Activated CD4-positive, CD25-positive, alpha-beta regulatory T cell treated with anti-CD3 and anti-CD28 coated beads, Interleukin-2, amount 50 U/mL, for 72 hours (primary cell): ENCODE measurements around the gene MCCC1.
"Not testable (repeated sequence)": the region's sequence is repeated elsewhere in the genome, so short reads cannot be mapped to it uniquely, and the experiment has no call there.

Source experiments
- DNase-seq: peaks from one replicate; pipeline ENCODE4 v3.0.0; 2021

MCCC1 gene

DNA sequence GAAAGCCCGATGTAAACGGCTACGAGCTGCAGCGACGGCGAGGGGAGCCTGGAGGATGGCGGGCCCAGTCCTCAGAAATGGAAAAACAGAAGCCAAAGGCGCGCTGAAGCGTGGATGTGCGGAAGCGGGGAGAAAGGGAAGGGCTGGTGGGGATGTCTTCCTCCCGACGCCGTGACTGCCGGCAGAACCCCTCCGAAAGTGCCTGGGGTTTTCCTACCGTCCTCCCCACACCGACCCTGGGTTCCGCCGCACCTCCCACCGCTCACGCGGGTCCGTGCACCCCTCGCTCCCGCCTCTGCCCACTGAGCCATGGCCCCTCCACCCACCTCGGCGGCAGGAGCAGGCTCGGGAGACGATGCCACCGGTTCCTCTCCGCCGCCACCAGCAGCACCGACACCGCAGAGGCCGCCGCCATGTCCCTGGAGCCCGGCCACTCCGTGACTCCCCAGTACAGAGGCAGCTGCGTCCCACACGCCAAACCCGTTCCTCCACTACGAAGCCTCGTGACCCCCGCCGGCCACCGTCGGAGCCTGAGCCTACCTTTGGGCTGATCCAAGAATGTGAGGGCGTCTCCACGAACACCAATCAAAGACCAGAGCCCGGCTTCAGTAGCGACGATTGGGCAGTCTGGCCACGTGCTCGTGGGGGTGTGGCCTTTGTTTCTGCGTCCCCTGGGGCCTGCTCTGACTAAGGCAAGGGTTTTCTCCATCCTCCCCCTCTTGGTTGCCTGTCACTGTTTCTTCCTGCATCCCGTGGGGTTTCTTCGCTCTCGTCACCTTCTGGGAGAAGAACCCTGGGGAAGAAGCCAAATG is at the start of gene MCCC1:
TSS of gene MCCC1 (minus strand) at position 471 of the 812 bp plus-strand sequence. CDS start at position 415, 56 bp downstream.
- peak; percentile 94 for DNase-seq

DNA sequence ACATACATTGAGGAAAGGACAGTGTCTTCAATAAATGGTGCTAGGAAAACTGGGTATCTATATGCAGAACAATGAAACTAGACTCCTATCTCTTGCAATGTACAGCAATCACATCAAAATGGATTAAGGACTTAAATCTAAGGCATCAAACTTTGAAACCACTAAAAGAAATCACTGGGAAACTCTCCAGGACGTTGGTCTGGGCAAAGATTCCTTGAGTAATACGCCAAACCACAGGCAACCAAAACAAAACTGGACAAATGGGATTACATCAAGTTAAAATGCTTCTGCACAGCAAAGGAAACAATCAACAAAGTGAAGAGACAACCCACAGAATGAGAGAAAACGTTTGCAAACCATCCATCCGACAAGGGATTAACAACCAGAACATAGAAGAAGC is 48.8 kb upstream of the MCCC1 start:
- no peak for DNase-seq

DNA sequence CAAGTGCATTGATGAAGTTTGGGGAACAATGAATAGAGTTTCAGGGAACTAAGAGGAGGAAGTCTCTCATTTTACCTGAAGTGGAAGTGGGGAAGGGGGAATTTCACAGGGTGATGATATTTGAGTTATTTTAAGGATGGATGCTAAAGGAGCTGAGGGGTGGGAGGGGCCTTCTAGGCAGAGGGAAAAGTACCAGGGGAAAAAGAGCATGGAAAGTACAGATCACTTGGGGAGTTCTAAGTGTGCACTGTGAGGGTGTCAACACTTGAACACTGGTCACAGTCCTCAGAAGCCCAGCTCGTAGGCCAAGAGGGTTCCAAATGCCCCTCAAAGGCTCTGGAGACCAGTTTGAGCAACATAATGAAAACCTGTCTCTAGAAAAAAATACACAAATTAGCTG is 45.1 kb upstream of the MCCC1 start:
- no peak for DNase-seq

DNA sequence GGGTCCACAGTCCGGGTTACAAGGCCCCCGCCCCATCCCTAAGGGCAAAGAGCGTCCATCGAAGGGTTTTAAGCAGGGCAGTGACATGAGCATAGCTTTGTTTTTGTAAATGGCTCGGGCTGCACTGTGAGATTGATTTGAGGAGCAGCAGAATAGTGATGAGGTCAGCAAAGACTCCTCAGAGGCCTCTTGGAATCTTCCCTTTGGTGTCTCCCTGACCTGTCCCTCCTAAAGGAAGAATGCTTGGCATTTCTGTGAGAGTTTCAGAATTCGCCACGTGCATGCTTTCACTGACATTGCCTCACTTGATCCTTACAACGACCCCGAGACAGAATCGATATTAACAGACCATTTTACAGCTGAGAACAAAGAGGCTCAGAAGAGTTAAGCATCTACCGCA is 42.9 kb upstream of the MCCC1 start:
- no peak for DNase-seq

DNA sequence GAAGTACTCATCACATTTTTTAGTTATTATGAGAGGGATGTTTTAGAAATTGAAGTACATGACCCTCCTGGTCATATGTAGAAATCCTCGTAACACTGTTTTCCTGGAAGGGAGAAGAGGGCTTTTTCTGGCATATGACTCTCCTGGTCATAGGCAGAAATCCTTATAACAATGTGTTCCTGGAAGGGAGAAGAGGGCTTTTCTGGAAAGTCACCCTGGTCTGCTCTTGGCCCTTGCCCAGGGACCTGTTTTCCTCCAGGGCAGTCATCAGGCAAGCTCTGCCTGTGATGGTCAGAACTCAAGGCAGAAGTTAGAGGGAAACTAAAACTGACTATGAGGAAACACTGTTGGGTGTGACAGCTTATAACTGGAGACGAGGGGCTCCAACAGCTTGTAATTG is 35.5 kb upstream of the MCCC1 start:
- no peak for DNase-seq

DNA sequence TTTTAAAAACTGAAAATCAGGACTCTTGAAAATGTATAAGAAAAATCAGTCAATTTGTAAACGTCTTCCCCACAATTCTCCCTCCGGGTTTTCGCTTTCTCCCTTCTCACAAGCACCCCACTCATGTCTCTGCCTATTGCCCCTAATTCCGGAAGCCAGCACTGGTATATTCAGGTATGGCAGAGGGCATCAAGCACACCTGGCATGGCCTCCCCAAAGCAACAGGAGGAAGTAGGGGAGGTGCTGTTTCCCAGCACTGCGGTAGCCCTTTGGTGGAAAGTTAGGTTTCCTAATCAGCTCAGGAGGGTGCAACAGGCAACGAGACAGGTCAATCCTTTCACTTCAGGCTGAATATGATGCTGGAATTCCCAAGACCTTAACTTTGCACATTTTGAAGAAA is 33.1 kb upstream of the MCCC1 start:
- no peak for DNase-seq

DNA sequence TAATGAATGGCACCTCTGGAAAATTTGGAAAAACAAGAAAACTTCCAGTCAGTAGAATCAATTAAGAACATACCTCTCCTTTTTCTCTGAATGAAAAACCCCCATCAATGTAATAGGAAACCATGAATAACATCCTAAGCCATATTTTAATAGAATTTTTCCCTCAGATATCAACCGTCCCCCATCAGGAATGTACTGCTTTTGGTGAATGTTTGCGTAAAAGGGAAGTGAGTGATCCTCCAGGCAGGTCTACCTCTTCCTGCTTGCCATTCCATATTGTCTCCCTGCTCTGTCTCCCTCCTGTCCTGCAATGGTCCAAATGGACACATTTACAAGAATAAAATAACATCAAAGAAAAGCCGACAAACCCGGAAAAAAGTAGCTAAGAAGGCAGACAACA is 32.4 kb upstream of the MCCC1 start:
- DNase-seq = no peak

DNA sequence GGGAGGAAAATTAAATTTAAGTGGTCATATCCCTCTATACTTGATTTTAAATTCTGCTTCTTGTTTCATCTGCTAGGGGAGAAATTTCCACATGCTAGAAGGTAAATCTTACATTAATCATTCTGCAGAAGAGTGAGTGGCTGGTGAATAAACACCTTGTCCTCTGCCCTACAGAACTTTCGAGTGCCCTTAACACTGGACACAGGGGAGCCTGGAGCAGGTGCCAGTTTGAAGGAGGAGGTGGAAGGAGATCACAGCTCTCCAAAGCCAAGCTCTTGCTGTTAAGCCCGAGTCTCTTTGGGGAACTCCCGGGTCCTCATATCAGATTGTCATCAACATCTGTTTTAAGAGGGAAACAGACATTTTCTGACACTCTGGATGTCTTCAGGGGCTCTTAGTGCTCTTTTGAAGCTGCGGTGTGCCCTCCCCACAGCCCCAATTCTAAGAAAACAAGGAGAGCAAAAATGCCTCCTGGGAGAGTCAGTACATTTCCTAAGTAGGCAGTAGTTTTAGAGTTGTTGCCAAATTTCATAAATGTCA is 32.0 kb upstream of the MCCC1 start:
- no peak for DNase-seq

DNA sequence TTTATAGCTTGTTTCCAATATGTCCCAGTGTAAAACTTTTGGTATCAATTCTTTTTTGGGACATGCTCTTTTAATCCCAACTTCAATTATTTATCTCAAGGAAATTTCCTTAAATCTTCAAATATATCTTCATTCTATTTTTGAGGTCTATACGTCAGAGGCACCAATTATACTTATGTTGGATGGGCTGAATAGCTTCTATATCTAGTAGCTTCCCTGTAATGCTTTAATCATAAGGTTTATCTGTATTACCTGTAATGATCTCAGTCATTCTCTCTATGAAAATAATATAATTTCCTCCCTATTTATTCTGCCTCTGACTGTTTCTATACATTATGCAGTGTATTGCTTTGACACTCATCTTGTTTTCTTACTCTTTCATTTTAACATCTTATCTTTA is 29.9 kb upstream of the MCCC1 start:
- DNase-seq = no peak

DNA sequence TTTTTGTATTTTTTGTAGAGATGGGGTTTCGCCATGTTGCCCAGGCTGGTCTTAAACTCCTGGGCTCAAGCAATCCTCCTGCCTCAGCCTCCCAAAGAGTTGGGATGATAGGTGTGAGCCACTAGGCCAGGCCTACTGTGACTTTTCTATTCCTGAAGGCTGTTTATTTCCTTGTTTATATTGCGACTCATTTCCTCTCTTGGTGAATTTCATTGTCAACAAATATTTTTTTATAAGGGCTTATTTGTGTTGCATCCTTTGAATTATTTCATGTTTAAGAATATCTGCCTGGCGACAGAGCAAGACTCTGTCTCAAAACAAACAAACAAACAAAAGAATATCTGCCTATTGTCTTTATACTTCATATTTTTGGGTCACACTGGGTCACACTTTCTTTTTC is 29.4 kb upstream of the MCCC1 start:
- no peak for DNase-seq

DNA sequence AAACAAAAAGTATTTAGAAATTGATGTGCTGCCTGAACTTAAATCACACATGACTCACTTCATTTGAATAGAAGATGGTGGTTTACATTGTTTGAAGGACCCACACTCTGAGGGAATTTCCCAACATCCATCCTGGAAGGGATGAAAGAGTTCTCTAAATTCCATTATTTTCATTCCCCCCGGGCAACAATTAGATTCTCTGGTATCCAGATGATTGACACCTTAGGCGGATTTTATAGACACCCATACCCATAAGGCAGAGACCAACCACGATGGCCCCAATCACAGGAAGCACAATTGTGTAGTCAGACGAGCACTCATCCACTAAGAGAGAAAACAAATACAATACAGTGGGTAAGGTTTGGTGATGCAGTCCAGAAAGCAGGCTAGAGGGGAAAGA is 24.6 kb upstream of the MCCC1 start:
- no peak for DNase-seq

DNA sequence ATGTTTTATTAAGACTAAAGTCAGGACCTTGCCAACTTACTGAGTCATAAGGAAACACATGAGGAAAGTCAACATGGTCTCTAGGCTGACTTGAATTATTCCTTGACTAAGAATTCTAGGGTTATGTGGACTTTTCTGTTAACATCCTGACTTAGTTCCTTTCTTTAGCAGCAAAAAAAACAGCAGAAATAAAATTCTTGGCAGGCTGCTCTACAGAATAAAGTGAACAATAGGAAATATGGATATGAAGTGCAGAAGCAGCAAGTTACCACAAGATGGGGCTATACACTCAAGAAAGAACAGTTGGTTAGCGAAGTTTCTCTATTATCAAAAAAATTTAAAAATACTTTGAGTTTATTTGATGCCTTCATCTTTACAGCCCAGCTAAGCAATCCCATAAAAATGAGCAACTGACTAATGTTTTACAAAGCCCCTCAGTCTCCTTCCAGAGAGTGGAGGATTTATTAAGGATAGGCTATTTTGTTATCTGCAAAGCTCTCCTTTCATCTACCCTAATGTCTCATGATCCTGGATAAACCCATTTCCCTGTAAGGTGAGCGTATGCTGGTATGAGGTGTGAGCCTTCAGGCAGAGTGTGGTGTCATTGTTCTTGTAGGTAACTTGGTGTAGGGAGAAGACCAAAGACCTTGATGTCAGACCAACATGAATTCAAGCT is 23.1 kb upstream of the MCCC1 start:
- DNase-seq = no peak

DNA sequence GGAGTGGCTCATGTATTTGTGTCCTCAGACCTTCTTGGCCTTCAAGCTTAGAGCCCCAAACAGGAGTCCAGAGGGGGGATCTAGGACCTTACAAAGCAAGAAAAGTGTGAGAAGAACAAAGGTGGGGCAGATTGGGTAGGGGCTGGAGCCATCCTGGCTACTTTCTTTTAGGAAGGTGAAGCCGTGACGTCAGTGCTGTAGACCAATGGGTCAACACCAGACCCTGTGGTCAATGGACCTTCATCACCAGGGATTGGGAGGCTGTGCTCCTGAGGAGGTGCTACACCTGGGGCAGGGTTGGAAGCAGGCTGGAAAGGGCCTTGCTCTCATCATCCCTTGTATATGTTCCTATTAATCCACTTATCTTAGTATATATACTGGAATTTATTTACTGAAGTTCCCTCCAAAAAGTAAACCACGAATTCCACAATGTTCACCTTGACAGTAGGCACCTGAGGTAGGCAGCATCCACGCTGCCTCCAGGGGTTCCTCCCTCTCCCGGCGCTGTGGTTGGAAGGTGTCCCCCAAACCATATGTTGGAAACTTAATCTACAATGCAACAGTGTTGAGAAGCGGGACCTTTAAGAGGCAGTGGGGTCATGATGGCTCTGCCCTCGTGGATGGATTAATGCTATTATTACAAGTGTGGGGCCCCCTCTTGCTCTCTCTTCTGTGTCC is 21.4 kb upstream of the MCCC1 start:
- DNase-seq = no peak

DNA sequence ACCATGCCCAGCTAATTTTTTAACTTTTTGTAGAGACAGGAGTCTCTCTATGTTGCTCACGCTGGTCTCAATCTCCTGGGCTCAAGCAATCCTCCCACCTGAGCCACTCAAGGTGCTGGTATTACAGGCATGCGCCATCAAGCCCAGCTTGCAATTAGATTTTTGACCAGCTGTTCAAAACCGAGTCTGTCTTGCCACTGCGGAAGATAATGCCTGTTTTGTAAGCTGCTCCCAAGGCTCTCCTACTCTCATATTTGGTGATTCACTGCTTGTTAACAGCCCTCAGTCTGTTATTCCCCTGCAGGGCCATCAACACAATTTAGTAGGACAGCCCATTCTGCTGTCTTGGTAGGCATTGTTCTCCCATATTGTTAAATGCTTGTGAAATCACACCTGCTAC is 17.8 kb upstream of the MCCC1 start:
- no peak for DNase-seq

DNA sequence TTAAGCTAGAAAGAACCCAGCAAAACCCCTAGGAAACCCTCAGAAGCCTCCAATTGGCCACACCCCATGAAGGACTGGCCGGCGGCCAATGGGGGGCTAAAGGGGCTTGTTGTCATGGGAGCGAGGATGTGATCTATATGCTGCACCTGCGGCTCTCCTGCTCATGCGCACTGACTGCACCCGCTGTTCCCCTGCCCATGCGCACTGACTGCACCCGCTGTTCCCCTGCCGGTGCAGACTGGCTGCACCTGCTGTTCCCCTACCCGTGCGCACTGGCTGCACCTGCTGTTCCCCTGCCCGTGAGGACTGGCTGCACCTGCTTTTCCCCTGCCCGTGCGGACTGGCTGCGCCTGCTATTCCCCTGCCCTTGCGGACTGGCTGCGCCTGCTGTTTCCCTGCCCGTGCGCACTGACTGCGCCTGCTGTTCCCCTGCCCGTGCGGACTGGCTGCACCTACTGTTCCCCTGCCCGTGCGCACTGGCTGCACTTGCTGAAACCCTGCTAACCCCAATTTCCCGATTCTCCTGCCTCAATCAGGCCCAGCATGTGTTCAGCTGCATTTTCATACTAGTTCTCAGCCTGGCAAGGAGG is 16.8 kb upstream of the MCCC1 start:
- peak; percentile 41 for DNase-seq

DNA sequence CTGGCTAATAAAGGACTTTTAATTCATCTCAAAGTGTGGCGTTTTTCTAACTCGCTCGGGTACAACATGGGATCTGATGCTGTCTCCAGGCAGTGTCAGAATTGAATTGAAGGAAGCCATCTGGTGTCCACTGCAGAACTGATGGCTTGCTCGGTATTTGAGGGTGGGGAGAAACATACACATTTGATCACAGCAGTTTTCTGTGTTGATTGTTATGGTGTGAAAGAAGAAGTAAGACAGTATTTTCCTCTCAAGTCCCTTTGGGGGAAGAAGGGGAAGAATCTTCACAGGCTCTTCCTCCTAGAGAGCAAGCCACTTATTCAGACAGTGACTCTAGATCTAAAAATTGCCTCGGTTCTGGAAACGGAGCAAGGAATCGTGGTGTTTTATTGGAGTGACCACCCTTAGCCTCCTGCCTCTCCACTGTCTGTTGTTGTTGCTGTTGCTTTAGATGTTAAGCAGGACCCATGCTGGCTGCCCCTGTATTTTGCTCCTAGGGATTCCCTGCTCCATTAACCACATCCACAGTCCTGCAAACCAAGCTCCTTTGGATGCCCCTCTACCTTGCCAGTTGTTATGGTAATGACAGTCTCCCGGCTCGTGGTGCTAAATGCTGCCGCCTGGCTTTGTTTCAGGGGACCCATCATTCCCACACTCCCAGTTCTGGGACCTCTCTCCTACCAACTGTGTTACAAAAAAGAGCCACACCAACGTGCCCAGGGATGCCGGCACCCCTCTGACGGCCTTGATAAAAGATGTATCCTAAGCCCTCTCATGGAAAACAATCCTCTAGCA is 15.3 kb upstream of the MCCC1 start:
- DNase-seq = no peak

DNA sequence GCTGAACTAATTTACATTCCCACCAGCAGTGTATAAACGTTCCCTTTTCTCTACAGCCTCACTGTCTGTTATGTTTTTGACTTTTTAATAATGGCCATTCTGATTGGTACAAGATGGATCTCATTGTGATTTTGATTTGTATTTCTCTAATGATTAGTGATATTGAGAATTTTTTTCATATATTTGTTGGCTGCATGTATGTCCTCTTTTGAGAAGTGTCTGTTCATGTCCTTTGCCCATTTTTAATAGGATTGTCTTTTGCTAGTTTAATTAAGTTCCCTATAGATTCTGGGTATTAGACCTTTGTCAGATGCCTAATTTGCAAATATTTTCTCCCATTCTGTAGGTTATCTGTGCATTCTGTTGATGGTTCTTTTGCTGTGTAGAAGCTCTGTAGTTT is 10.6 kb upstream of the MCCC1 start:
- DNase-seq = not testable (repeated sequence)

DNA sequence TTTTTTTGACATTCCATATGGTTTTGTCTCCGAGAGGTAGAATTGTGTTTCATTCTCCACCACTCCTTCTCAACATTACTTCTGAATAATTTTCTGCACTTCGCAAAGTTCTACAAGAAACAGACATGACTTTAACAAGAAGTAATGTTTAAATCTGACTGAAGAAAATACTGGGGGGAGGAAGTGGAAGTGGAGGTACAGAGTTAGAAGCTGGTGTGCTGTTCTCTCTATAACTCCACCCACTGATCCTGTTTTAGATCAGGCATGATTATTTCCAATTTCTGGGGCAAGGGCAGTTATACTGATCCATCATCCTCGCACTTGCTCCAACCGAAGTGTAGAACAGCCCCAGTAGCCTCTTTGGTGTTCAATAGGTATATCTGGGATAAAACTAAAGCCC is 9.2 kb upstream of the MCCC1 start:
- no peak for DNase-seq

DNA sequence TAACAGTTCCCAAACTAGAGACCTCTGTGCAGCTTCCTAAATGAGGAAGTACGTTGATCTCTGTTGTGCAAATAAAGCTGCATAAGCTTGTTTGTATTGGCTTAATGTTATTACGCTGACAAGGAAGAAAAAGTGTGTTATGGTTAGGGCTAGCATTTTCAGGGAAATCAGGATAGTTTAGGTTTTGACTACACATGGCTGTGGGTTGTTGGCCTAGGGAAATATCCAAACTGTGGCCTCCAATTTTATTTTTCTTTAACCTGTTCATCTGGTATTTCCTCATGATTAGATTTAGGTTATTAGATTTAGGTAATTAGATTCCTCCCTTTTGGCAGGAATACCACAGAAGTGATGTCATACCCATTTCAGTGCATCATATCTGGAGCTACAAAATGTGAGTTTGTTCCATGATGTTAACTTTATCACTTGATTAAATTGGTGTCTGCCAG is 8.7 kb upstream of the MCCC1 start:
- DNase-seq = no peak

DNA sequence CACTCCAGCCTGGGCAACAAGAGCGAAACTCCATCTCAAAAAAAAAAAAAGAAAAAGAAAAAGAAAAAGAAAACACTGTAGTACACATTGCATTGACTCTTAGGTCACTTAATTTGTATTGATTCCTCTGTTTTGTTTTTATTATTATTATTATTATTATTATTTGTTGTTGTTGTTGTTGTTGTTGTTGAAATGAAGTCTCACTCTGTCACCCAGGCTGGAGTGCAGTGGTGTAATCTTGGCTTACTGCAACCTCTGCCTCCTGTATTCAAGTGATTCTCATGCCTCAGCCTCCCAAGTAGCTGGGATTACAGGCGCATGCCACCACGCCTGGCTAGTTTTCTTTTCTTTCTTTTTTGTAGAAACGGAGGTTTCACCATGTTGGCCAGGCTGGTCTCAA is 8.1 kb upstream of the MCCC1 start:
- not testable (repeated sequence) for DNase-seq

DNA sequence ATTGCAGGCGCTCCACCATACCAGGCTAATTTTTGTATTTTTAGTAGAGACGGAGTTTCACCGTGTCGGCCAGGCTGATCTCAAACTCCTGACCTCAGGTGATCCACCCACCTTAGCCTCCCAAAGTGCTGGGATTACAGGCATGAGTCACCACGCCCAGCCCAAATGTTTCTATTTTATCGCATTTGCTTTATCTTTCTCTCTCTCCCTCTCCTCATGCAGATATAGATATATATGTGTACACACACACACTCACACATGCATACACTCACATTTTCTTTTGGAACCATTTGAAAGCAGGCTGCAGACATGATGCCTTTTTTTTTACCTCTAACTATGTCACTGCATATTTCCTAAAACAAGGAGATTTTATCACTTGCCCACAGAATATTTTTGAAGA is 7.3 kb upstream of the MCCC1 start:
- no peak for DNase-seq

DNA sequence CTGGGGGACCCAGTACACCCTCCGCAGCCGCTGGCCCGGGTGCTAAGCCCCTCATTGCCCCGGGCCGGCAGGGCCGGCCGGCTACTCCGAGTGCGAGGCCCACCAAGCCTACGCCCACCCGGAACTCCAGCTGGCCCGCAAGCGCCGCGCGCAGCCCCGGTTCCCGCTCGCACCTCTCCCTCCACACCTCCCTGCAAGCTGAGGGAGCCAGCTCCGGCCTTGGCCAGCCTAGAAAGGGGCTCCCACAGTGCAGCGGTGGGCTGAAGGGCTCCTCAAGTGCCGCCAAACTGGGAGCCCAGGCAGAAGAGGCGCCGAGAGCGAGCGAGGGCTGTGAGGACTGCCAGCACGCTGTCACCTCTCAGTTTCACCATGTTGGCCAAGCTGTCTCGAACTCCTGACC is 4.7 kb upstream of the MCCC1 start:
- DNase-seq = not testable (repeated sequence)
